ENCODE data around the gene NOXA1.

Gene NOXA1

DNA sequence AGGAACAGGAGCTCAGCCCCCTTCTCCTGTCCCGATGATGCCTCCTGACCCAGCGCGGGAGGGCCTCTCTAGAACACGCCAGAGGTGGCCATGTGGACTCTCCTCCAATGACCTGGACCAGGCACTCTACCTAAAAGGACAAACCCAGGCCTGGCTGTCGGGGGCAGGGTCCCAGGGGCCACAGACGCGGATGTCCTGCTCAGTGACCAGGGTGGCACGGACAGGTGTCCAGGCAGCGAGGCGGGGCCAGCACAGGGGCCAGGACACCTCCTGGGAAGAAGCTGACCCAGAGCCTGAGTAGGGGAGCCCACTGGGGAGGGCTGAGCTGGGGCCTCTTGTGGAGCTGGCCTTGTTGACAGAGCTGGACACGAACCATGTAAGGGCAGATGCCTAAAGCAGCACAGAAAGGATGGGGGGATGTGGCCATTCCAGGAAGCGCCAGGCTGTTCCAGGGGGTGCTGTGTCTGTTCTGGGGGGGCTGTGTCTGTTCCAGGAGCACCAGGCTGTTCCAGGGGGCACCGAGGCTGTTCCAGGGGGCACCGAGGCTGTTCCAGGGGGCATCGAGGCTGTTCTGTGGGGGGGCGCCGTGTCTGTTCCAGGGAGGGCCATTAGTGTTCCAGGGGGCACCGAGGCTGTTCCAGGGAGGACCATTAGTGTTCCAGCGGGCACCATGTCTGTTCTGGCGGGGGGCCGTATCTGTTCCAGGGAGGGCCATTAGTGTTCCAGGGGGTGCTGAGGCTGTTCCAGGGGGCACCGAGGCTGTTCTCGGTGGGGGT, 30.8 kb upstream of the NOXA1 start:
- Mint-ChIP-seq H3K36me3 (ENCODE audit: low read depth) (peaks cover 6% of the 10 kb centered on the region), H3K4me1 (peaks cover 5% of the 10 kb centered on the region), H3K4me3 (no peak overlapping the region), H3K27me3 (ENCODE audit: low read depth) (no peaks in the 10 kb centered on the region), H3K27ac (no peak overlapping the region), H3K9me3 (peaks cover 4% of the 10 kb centered on the region)
- TF ChIP-seq, protein P1, sequence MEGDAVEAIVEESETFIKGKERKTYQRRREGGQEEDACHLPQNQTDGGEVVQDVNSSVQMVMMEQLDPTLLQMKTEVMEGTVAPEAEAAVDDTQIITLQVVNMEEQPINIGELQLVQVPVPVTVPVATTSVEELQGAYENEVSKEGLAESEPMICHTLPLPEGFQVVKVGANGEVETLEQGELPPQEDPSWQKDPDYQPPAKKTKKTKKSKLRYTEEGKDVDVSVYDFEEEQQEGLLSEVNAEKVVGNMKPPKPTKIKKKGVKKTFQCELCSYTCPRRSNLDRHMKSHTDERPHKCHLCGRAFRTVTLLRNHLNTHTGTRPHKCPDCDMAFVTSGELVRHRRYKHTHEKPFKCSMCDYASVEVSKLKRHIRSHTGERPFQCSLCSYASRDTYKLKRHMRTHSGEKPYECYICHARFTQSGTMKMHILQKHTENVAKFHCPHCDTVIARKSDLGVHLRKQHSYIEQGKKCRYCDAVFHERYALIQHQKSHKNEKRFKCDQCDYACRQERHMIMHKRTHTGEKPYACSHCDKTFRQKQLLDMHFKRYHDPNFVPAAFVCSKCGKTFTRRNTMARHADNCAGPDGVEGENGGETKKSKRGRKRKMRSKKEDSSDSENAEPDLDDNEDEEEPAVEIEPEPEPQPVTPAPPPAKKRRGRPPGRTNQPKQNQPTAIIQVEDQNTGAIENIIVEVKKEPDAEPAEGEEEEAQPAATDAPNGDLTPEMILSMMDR (IDR thresholded peaks at IDR 0.05; ENCODE audit: unreplicated experiment in 3 of 3) = no peak

DNA sequence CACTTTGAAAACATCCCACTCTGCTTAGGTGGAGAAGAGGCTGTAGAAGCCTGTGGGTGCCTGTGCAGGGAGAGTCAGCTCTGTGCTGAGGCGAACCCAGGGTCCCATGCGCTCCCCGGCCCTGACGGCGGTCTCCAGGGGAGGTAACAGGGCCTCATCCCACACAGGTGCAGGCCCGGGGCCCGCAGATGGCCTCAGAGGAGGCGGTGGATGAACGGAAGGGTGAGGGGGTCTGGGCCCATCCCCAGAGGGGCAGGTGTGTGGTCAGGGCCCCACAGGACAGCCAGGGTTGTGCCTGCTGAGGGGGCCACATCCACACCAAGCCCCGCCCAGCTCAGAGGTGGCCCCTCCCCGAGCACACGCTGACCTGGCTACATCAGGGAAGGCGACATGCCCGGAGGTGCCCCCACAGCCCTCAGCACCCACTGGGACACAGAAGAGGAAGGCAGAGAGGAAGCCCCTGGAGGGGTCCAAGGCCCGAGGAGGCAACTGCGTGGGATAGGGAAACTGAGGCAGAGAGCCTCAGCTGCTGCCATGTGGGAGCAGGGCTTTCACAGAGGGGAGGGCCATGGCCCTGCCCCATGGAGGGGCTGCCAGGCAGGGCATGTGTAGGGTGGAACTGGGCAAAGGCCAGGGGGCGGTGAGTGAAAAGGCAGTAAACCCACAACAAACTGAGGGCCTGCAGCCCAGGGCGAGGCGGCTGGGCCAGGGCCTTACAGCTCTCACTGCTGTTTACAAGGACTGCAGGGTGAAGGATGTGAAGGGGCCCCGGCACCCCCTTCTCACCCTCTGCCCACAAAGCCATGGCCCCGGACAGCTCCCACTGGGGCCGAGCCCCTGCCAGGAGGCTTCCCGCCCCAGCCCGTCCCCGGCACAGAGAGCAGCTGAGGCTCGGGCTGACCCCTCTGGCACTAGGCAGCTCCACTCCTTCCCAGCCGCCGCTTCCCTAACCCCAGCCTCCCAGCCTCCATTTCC, 29.7 kb upstream of the NOXA1 start:
- Mint-ChIP-seq H3K36me3 (ENCODE audit: low read depth) (peaks cover 13% of the 10 kb centered on the region), H3K27me3 (ENCODE audit: low read depth) (no peaks in the 10 kb centered on the region), H3K27ac (no peak overlapping the region), H3K4me3 (no peak overlapping the region), H3K9me3 (peaks cover 9% of the 10 kb centered on the region), H3K4me1 (peaks cover 5% of the 10 kb centered on the region)
- TF ChIP-seq, protein P1 (IDR thresholded peaks at IDR 0.05; ENCODE audit: unreplicated experiment in 3 of 3) = no peak

DNA sequence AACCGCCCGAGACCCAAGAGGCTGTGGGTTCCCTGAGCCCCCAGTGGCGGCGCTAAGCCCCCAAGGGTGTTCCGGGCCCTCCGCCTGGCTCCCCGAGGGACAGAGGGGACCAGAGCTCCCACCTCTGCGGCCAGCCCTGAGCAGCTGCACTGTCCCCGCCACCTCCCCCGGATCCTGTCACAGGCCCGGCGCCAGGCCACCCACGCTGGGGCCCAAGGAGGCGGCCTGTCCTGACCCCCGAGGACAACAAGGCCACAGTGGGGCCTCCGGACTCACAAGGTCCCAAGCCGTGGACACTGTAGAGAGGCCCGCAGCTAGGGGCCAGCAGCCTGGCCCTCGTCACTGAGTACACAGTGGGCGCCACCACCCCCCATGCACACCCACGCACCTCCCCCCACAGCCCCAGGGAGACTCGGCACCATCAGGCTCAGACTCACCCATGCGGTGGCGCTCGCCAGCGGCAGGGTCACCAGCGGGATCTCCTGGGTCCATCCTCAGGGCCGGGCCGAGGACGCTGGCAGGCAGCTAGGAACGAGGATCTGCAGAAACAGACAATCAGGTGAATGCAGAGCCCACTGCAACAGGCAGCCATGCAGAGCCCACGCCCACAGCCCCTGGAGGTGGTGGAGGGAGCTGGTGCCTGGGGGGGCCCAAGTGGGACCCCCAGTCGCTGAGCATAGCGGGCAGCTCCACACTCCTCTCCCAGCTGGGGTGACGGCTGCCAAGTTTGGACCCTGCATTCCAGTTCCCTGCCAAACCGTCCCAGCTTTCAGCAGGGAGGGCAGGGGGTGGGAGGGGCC, 28.1 kb upstream of the NOXA1 start:
- Mint-ChIP-seq H3K4me1 (peaks cover 5% of the 10 kb centered on the region), H3K9me3 (peaks cover 12% of the 10 kb centered on the region), H3K27ac (no peak overlapping the region), H3K36me3 (ENCODE audit: low read depth) (peaks cover 21% of the 10 kb centered on the region), H3K4me3 (no peak overlapping the region), H3K27me3 (ENCODE audit: low read depth) (no peaks in the 10 kb centered on the region)
- TF ChIP-seq, protein P1 (IDR thresholded peaks at IDR 0.05; ENCODE audit: unreplicated experiment in 3 of 3) = no peak

DNA sequence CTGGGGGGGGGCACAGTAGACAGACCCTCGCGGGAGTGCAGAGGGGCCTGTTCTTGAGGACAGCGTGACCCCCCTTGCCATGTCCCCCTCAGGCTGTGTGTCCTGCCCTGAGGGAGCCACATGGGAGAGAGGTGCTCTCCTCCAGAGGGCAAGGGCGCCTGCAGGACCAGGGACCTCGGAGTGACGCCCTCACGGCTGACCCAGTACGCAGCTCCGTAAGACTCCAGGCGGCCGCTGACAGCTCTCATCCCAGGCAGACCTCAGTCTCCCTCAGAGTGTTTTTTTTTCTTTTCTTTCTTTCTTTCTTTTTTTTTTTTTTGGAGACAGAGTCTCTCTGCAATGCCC, 27.6 kb upstream of the NOXA1 start:
- Mint-ChIP-seq H3K4me3 (no peak overlapping the region), H3K4me1 (peaks cover under 1% of the 10 kb centered on the region), H3K27me3 (ENCODE audit: low read depth) (no peaks in the 10 kb centered on the region)

DNA sequence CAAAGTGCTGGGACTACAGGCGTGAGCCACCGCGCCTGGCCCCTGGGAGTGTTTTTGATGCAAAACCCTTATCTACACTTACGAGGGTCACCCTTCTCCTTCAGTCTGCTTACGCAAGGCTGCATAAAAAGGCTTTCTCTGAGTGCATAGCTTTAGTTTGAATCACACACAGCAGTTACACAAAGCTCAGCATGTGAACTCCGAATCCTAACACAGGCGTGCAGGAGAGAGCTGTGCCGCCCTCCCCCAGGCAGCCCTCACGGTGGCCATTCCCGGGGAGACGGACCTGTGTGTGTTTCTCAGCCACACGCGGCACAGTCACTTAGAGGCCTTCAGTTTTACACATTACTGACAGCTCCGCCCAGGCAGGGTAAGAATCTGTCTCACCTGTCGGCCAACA, 27.0 kb upstream of the NOXA1 start:
- H3K4me3 Mint-ChIP-seq = no peak overlapping the region
- no peak overlapping the region for H3K27ac Mint-ChIP-seq
- TF ChIP-seq, protein P1 (IDR thresholded peaks at IDR 0.05; ENCODE audit: unreplicated experiment in 3 of 3) = no peak
- peaks cover 25% of the 10 kb centered on the region for H3K36me3 Mint-ChIP-seq (ENCODE audit: low read depth)
- H3K27me3 Mint-ChIP-seq (ENCODE audit: low read depth) = no peaks in the 10 kb centered on the region
- peaks cover 16% of the 10 kb centered on the region for H3K9me3 Mint-ChIP-seq
- no peaks in the 10 kb centered on the region for H3K4me1 Mint-ChIP-seq

More for the DNA sequence above, 27.6 kb upstream of the NOXA1 start:
- Mint-ChIP-seq H3K27ac (no peak overlapping the region), H3K9me3 (peaks cover 16% of the 10 kb centered on the region), H3K36me3 (ENCODE audit: low read depth) (peaks cover 25% of the 10 kb centered on the region)
- TF ChIP-seq, protein P1 (IDR thresholded peaks at IDR 0.05; ENCODE audit: unreplicated experiment in 3 of 3) = no peak
